GM12865 (cell line): ENCODE data around the gene NSMCE1.
A peak's percentile ranks its signal among the peaks of the same experiment; 100 is the strongest.

Experiments used
- DNase-seq: peaks from one replicate; pipeline ENCODE4 v3.0.0; 2010; ENCODE audit warnings: low read depth
- H3K4me3 ChIP-seq: 2 replicates; pipeline ENCODE4 v1.5.1; 2011; ENCODE audit warnings: mild to moderate bottlenecking, low read depth, low read length, control low read depth
- TF ChIP-seq, protein P1 (sequence below): IDR thresholded peaks from 2 replicates; pipeline ENCODE4 v1.5.1; 2011; ENCODE audit warnings: low read length, control low read depth, low read depth, inconsistent platforms; ENCODE audit not compliant: insufficient read depth; ENCODE audit errors: missing control alignments

The NSMCE1 gene

GRCh38 chr16:27233731-27234130 is 34.8 kb downstream of the NSMCE1 start:
- TF ChIP-seq, protein P1, sequence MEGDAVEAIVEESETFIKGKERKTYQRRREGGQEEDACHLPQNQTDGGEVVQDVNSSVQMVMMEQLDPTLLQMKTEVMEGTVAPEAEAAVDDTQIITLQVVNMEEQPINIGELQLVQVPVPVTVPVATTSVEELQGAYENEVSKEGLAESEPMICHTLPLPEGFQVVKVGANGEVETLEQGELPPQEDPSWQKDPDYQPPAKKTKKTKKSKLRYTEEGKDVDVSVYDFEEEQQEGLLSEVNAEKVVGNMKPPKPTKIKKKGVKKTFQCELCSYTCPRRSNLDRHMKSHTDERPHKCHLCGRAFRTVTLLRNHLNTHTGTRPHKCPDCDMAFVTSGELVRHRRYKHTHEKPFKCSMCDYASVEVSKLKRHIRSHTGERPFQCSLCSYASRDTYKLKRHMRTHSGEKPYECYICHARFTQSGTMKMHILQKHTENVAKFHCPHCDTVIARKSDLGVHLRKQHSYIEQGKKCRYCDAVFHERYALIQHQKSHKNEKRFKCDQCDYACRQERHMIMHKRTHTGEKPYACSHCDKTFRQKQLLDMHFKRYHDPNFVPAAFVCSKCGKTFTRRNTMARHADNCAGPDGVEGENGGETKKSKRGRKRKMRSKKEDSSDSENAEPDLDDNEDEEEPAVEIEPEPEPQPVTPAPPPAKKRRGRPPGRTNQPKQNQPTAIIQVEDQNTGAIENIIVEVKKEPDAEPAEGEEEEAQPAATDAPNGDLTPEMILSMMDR, result no peak
- no peak for DNase-seq
- H3K4me3 ChIP-seq, result no peak overlapping the region

DNA sequence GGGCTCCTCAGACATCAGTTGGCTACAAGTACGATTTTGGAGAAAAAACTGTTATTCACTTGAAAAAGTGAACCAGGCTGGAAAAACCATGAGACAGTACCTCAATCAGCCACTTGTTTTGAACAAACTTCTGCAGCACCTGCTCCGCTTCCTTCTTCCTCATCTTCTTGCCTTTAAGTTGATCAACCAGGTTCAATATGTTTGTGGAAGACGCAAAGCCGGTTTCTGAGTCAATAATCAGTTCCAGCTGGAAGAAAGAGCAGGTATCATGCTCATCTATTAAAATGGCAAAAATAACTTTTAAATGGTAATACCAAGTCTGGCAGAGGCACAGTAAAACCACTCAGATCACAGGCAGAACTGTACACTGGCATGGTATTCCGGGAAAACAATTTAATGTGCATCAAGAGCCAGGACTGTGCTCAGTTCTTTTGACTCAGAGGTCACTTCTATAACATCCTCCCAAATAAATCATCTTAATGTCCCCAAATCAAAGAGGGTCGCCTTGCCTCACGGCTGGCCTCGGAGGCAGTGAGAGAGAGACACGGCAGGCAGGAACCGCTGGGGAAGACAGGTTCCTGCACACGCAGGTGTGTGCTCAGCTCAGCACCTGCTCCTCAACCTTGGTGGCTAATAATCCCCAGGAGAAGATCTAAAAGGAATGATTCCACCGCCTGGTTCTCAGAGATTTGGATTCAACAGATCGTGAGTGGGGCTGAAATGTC is 35.5 kb downstream of the NSMCE1 start:
- no peak overlapping the region for H3K4me3 ChIP-seq
- TF ChIP-seq, protein P1, result no peak
- no peak for DNase-seq

- H3K4me3 ChIP-seq, result no peak overlapping the region
- TF ChIP-seq, protein P1, result no peak
- peak; percentile 79 for DNase-seq
These were observed 36.3 kb downstream of the NSMCE1 start for GRCh38 chr16:27232061-27232900.

DNA sequence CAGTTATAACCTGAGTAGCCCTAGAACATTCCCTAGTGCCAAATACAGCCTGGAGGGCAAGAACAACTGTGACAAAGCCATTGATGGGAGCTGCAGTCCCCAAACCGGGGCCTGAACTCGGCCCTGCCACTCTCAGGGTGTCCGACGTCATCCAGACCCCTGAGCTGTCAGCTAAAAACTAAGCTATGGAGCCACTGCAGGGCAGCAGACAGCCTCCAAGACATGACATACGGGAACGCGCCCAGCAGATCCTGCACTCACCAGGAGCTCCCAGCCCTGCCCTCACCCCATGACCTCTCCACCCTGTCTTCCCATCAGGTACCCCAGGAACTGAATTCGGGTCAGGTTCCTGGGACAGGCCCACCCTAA is 36.9 kb downstream of the NSMCE1 start:
- H3K4me3 ChIP-seq, result no peak overlapping the region
- DNase-seq, result no peak
- TF ChIP-seq, protein P1, result no peak

GRCh38 chr16:27230562-27231001 is 38.0 kb downstream of the NSMCE1 start:
- no peak for DNase-seq
- no peak overlapping the region for H3K4me3 ChIP-seq
- TF ChIP-seq, protein P1, result no peak

DNA sequence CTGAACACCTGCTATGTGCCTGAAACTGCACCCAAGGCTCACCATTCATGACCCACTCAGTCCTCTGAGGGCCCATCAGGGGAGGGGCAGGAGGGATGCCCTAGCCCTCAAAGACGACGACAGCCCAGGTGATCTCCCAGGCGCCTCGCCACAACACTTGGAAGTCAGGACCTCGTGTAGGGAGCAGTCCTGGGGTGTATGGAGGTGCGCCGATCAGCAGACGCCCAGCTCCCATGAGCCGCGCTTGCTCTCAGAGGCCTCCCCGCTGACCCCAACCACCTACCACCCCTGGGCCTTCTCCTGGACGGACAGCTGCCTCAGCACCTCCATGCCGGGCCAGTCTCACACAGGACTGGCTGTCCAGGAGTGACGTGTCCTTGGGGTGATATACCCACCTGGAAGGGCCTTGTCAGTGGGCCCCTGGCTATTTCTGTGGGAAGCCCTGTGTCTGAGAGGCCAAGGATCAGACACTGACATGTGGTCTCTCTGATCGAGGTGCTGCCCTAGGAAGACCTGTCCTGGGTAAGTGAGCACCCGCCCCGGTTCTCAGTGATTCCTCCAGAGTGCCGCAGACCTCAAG is 38.6 kb downstream of the NSMCE1 start:
- DNase-seq, result no peak
- no peak overlapping the region for H3K4me3 ChIP-seq
- TF ChIP-seq, protein P1, result no peak
